Activated CD4-positive, alpha-beta T cell treated with anti-CD3 and anti-CD28 coated beads, Interleukin-2, amount 10 ng/mL, durations not matched to agents 24 days and 14 days (primary cell): ENCODE measurements around the gene AGK. TPM values are rescaled to one million over a fixed set of nuclear protein-coding genes. Genes with fewer than 3 reads are reported as not detected.
"Not testable (repeated sequence)": the region's sequence is repeated elsewhere in the genome, so short reads cannot be mapped to it uniquely, and the experiment has no call there.

Experiments used
- DNase-seq: peaks from one replicate; pipeline ENCODE4 v3.0.0; 2022
- H3K27ac Mint-ChIP-seq: one replicate; pipeline ENCODE4 v1.8.0; 2022; ENCODE audit warnings: mild to moderate bottlenecking, mixed read lengths
- H3K27me3 Mint-ChIP-seq: one replicate; pipeline ENCODE4 v1.8.0; 2022; ENCODE audit warnings: mixed read lengths
- H3K36me3 Mint-ChIP-seq: one replicate; pipeline ENCODE4 v1.8.0; 2022; ENCODE audit warnings: low read depth, mild to moderate bottlenecking, mixed read lengths
- H3K4me1 Mint-ChIP-seq: one replicate; pipeline ENCODE4 v1.8.0; 2021; ENCODE audit warnings: mixed read lengths
- H3K4me3 Mint-ChIP-seq: one replicate; pipeline ENCODE4 v1.8.0; 2022; ENCODE audit warnings: mild to moderate bottlenecking, moderate library complexity, mixed read lengths
- H3K9me3 Mint-ChIP-seq: one replicate; pipeline ENCODE4 v1.8.0; 2021; ENCODE audit warnings: mixed read lengths
- intact Hi-C: fragments of 100-400 bp; cut with micrococcal nuclease; formaldehyde crosslinking; loops from one replicate; pipeline ENCODE4 v1.15.1; 2023
- total RNA-seq: library from RNA; stranded (reverse); gene quantifications from 2 replicates; pipeline ENCODE4 v1.2.3, GENCODE V29; 2022

Gene AGK
- total RNA-seq, 1 donor from 2014 or later, result 151 TPM

- H3K27me3 Mint-ChIP-seq, result no peaks in the 10 kb centered on the region
- DNase-seq, result no peak
- intact Hi-C loops, result no loop called here
- no peak overlapping the region for H3K27ac Mint-ChIP-seq
- H3K4me1 Mint-ChIP-seq, result peaks cover 4% of the 10 kb centered on the region
- peaks cover 60% of the 10 kb centered on the region for H3K36me3 Mint-ChIP-seq
- H3K9me3 Mint-ChIP-seq, result peaks cover 5% of the 10 kb centered on the region
- no peak overlapping the region for H3K4me3 Mint-ChIP-seq
Measured at GRCh38 chr7:141619745-141620144, 68.5 kb downstream of the AGK start.

GRCh38 chr7:141624763-141625162 lies 73.6 kb downstream of the AGK start:
- DNase-seq, result no peak
- Mint-ChIP-seq H3K36me3 (peaks cover 69% of the 10 kb centered on the region), H3K9me3 (peaks cover 6% of the 10 kb centered on the region), H3K27ac (no peak overlapping the region), H3K4me3 (no peak overlapping the region), H3K27me3 (no peaks in the 10 kb centered on the region), H3K4me1 (peaks cover 5% of the 10 kb centered on the region)
- intact Hi-C loops, result no loop called here

- intact Hi-C loops, result no loop called here
- Mint-ChIP-seq H3K4me1 (no peaks in the 10 kb centered on the region), H3K36me3 (peaks cover 57% of the 10 kb centered on the region), H3K9me3 (no peaks in the 10 kb centered on the region), H3K27ac (no peak overlapping the region), H3K4me3 (no peak overlapping the region), H3K27me3 (no peaks in the 10 kb centered on the region)
- no peak for DNase-seq
Measured at GRCh38 chr7:141630621-141631020, 79.4 kb downstream of the AGK start.

GRCh38 chr7:141631525-141631924 lies 80.3 kb downstream of the AGK start:
- H3K9me3 Mint-ChIP-seq, result no peaks in the 10 kb centered on the region
- intact Hi-C loops, result no loop called here
- DNase-seq, result no peak
- peaks cover 60% of the 10 kb centered on the region for H3K36me3 Mint-ChIP-seq
- no peak overlapping the region for H3K4me3 Mint-ChIP-seq
- no peaks in the 10 kb centered on the region for H3K27me3 Mint-ChIP-seq
- no peak overlapping the region for H3K27ac Mint-ChIP-seq
- H3K4me1 Mint-ChIP-seq, result no peaks in the 10 kb centered on the region

- intact Hi-C loops, result no loop called here
- no peaks in the 10 kb centered on the region for H3K4me1 Mint-ChIP-seq
- no peaks in the 10 kb centered on the region for H3K9me3 Mint-ChIP-seq
- H3K36me3 Mint-ChIP-seq, result peaks cover 63% of the 10 kb centered on the region
- no peak for DNase-seq
- H3K4me3 Mint-ChIP-seq, result no peak overlapping the region
- no peaks in the 10 kb centered on the region for H3K27me3 Mint-ChIP-seq
- no peak overlapping the region for H3K27ac Mint-ChIP-seq
Measured at GRCh38 chr7:141634065-141634464, 82.9 kb downstream of the AGK start.

- Mint-ChIP-seq H3K4me3 (no peak overlapping the region), H3K4me1 (no peaks in the 10 kb centered on the region), H3K36me3 (peaks cover 66% of the 10 kb centered on the region), H3K9me3 (no peaks in the 10 kb centered on the region), H3K27me3 (no peaks in the 10 kb centered on the region), H3K27ac (no peak overlapping the region)
- no peak for DNase-seq
- intact Hi-C loops, result no loop called here
Measured at GRCh38 chr7:141636053-141636452, 84.8 kb downstream of the AGK start.

GRCh38 chr7:141640239-141640840 lies 89.1 kb downstream of the AGK start:
- intact Hi-C loops, result no loop called here
- Mint-ChIP-seq H3K27me3 (no peaks in the 10 kb centered on the region), H3K4me3 (no peak overlapping the region), H3K4me1 (no peaks in the 10 kb centered on the region), H3K27ac (peak overlapping the region; percentile 30), H3K9me3 (no peaks in the 10 kb centered on the region), H3K36me3 (peaks cover 60% of the 10 kb centered on the region)
- DNase-seq, result no peak

- intact Hi-C loops, result no loop called here
- no peaks in the 10 kb centered on the region for H3K27me3 Mint-ChIP-seq
- H3K4me3 Mint-ChIP-seq, result no peak overlapping the region
- no peak for DNase-seq
- peaks cover 3% of the 10 kb centered on the region for H3K4me1 Mint-ChIP-seq
- peaks cover 59% of the 10 kb centered on the region for H3K36me3 Mint-ChIP-seq
- H3K9me3 Mint-ChIP-seq, result no peaks in the 10 kb centered on the region
- H3K27ac Mint-ChIP-seq, result peak overlapping the region; percentile 48
Measured at GRCh38 chr7:141641876-141642275, 90.7 kb downstream of the AGK start.

- Mint-ChIP-seq H3K27me3 (no peaks in the 10 kb centered on the region), H3K9me3 (no peaks in the 10 kb centered on the region), H3K4me3 (no peak overlapping the region), H3K36me3 (peaks cover 53% of the 10 kb centered on the region), H3K27ac (no peak overlapping the region), H3K4me1 (peaks cover 3% of the 10 kb centered on the region)
- intact Hi-C loops, result no loop called here
- DNase-seq, result no peak
Measured at GRCh38 chr7:141645188-141645587, 94.0 kb downstream of the AGK start.

GRCh38 chr7:141646826-141647480 lies 95.7 kb downstream of the AGK start:
- Mint-ChIP-seq H3K36me3 (peaks cover 45% of the 10 kb centered on the region), H3K27me3 (no peaks in the 10 kb centered on the region), H3K9me3 (no peaks in the 10 kb centered on the region), H3K27ac (peak overlapping the region; percentile 16), H3K4me1 (peaks cover 3% of the 10 kb centered on the region), H3K4me3 (no peak overlapping the region)
- intact Hi-C loops, result no loop called here
- peak; percentile 40 for DNase-seq

GRCh38 chr7:141647701-141648100 lies 96.5 kb downstream of the AGK start:
- DNase-seq, H3K27ac Mint-ChIP-seq, H3K4me3 Mint-ChIP-seq, H3K27me3 Mint-ChIP-seq, intact Hi-C loops, H3K9me3 Mint-ChIP-seq, H3K4me1 Mint-ChIP-seq: not testable (repeated sequence)
- peaks cover 49% of the 10 kb centered on the region for H3K36me3 Mint-ChIP-seq

- no peaks in the 10 kb centered on the region for H3K9me3 Mint-ChIP-seq
- H3K4me3 Mint-ChIP-seq, result no peak overlapping the region
- peaks cover 3% of the 10 kb centered on the region for H3K4me1 Mint-ChIP-seq
- intact Hi-C loops, result no loop called here
- H3K36me3 Mint-ChIP-seq, result peaks cover 52% of the 10 kb centered on the region
- no peak for DNase-seq
- H3K27ac Mint-ChIP-seq, result no peak overlapping the region
- H3K27me3 Mint-ChIP-seq, result no peaks in the 10 kb centered on the region
Measured at GRCh38 chr7:141648276-141649114, 97.3 kb downstream of the AGK start.

GRCh38 chr7:141649137-141649864 lies 98.1 kb downstream of the AGK start:
- intact Hi-C loops, result no loop called here
- H3K27ac Mint-ChIP-seq, result peak overlapping the region; percentile 41

More at GRCh38 chr7:141649137-141649864, 98.1 kb downstream of the AGK start:
- DNase-seq, result no peak
- Mint-ChIP-seq H3K4me3 (no peak overlapping the region), H3K4me1 (peaks cover 3% of the 10 kb centered on the region), H3K9me3 (no peaks in the 10 kb centered on the region), H3K36me3 (peaks cover 50% of the 10 kb centered on the region), H3K27me3 (no peaks in the 10 kb centered on the region)
